GM12892 (cell line): ENCODE measurements around the gene BIN1.

Source experiments
- DNase-seq: peaks from one replicate; pipeline ENCODE4 v3.0.0; 2011; ENCODE audit not compliant: insufficient read length
- FAIRE-seq: peaks from 2 replicates; lab custom pipeline; 2011; peaks lifted over from hg19 to GRCh38; lab: Jason Lieb, UNC
- POLR2A ChIP-seq: IDR thresholded peaks from 2 replicates; pipeline ENCODE4 v1.6.1; 2011; ENCODE audit warnings: low read depth, low read length, control low read depth
- POLR2AphosphoS5 ChIP-seq: IDR thresholded peaks from 2 replicates; pipeline ENCODE4 v1.6.1; 2011; ENCODE audit warnings: low read depth, low read length, control low read depth
- TAF1 ChIP-seq: IDR thresholded peaks from 2 replicates; pipeline ENCODE4 v1.6.1; 2011; ENCODE audit warnings: low read depth, mild to moderate bottlenecking, control low read depth, low read length, borderline replicate concordance

The BIN1 gene

DNA sequence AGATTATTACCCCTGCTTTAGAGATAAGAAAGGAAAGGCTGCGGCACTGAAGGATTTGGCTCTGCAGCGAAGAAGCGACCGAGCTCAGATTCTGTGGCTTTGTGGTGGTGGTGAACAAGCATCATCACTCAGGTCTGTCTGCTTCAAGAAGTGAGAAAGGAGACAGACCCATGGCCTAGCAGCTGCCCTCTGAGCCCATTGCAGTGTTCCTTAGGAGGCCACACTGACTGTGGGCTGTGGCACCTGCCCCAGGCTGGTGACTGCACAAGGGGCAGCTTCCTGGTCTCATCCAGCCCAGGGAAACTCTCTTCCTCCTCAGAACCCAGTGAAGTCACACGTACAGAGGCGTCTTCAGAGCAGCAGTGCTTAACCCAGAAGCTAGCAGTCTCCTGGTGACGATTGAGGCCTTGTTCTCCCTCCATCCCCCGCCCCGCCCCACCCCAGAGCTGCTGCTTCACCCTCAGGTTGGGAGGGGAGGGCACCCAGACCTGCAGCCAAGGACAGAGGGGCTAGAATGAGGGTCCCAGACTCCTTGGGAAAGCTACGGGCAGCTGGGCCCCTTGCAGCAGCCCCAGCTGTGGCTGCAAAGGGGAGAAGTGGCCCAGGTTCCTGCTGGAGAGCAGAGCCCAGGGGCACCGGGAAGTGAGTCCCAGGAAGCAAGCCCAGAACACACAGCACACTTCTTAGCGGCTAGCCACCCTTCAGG lies 22.2 kb downstream of the BIN1 start:
- TF ChIP-seq TAF1 = no peak
- no peak for TF ChIP-seq POLR2A
- no peak for TF ChIP-seq POLR2AphosphoS5
- FAIRE-seq = peak; percentile 33
- no peak for DNase-seq

DNA sequence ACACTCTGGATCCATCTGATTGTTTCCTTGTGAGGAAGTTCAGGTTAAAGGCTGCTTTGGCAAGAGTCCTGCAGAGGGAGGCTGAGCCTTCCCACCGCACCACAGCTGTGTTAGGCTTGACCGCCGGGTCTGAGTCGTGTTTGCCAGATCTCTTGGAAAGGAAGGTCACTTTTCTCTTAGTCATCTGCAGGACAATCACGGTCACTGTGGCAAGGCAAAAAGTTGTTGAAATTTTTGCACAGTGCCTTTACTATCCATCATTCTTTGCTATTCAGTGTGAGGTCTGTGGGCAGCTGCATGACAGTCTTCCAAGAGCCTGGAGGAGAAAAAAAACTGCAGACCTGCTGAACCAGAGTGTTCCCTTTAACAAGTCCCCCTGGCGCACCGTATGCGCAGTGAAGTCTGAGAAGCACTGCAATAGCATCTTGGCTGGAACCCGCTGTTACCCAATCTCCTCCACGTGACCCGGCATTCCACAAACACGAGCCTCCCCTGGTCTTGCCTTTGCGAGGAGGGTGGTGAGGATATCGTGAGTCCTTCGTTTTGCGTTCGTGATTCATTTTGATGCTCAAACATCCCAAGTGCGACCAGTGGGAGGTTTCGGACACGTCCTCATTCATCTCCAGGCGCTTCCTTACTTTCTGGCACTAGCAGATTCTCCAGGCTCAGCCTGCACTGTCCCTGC lies 23.0 kb downstream of the BIN1 start:
- FAIRE-seq (no peak), DNase-seq (no peak)
- no peak for TF ChIP-seq TAF1
- TF ChIP-seq POLR2AphosphoS5 = no peak
- no peak for TF ChIP-seq POLR2A

DNA sequence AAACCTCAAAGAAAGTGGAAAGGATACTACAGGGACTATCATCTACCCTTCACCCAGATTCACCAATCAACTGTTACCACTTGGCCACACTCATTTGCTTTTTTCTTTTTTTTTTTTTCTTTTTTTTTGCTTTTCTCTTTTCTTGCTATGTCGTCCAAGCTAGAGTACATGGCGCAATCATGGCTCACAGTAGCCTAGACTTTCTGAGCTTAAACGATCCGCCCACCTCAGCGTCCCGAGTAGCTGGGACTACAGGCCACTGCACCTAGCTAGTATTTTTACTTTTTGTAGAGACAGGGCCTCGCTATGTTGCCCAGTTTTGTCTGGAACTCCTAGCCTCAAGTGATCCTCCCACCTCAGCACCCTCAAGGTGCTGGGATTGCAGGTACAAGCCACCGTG lies 24.0 kb downstream of the BIN1 start:
- no peak for DNase-seq
- TF ChIP-seq POLR2AphosphoS5 = no peak
- no peak for TF ChIP-seq TAF1
- no peak for TF ChIP-seq POLR2A
- no peak for FAIRE-seq

DNA sequence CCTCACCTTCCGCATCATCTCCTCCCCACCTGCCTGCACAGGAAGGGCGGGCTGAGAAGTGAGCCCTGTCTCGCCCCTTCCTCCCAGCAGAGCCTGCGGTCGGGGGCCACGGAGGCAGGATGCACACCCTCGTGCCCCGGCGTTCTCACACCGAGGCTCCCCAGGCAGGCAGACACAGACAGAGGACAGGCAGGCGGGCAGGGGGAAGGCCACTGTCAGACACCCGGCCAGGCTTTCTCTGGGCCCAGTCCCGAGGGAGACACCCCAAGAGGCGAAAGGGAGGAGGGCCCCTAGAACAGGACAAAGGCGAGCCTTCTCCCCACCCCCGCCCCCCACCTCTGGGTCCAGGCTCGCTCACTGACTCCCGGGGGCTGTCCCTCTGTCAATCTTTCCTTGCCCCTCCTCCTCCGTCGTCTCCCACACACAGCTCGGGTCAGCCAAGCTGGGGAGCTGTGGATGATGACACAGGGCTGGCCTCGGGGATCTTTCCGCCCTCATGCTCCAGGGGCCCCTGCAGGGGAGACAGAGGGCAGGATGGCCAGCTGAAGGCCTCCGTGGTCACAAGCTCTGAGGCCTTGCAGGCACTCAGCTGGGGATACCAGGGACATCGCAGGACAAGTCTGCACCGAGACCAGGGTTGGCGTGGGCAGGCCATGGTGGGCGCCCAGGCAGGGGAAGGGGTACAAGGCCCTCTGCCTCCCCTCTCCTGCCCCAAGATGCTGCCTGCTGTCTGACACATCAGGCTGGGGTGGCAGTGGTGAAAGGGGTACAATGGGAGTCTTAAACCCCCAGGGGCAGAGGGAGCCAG lies 24.9 kb downstream of the BIN1 start:
- DNase-seq (peak; percentile 71), FAIRE-seq (peak; percentile 88)
- TF ChIP-seq POLR2AphosphoS5 (no peak), TAF1 (no peak), POLR2A (no peak)

DNA sequence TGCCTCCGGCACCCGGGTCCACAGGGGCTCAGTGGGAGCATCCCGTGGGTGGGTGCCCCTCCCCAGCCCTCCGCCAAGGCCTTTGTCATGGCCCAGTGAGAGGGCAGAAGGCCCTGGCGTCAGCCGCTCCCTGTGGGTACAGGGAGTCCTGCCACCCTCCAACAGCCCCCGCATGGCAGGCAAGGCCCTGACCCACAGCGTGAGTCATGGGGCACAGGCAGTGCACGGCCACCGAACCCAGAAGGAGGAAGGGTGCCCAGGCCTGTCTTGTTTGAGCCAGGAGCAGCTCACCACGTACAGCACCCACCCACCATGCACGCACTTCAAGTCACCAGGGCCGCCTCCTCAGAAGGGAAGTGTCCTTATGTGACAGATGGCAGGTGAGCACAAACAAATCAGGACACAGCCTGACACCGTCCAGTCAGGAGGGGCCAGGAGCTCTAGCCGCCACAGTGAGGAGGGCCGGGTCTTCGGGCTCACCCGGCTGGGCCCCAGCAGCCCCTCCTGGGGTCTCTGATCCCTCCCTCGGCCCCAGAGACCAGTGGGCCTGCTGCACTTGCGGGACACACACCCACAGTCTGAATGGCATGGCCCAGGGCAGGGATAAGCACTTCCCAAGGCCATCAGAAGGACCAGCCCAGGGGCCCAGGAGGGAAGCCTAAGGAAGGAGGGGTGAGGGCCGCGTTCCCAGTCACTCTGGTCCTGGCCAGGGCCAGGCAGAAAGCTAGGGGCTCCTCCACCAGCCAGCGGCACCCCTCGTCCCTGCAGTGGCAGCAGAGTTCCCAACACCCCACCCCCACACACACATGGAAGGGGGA lies 25.8 kb downstream of the BIN1 start:
- TF ChIP-seq POLR2A (no peak), TAF1 (no peak), POLR2AphosphoS5 (no peak)
- DNase-seq = no peak
- peak; percentile 81 for FAIRE-seq

DNA sequence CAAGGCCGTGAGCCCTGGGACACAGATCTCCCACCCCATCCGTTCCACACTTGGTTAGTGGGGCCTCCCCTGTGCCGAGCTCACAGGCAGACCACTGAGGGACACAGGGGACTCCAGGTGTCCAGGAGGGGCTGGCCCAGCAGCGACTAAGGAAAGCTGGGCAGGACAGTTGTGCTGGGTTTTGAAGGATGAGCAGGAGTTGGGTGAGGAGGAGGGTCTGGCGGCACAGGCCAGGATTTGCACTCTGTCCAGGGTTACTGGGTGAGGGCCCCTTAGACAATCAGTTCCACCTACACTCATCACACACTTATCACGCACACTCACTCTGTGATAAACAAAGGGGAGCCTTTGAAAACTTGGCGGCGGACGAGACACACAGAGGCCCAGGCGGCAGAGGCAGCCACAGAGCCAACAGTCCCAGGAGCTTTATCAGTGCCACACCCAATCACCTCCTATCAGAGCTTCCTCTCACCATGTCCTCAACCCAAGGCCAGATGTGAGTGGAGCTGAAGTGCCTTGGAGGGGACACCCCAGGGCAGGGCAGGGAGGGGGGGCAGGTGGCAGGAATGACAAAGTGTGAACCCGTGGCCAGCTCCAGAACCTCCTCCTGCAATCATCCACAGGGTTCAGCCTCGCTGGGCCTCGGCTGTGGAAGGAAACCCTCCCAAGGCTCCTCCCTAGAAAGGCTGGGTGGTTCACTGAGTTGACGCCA lies 26.6 kb downstream of the BIN1 start:
- FAIRE-seq (no peak), DNase-seq (no peak)
- TF ChIP-seq POLR2A (no peak), TAF1 (no peak), POLR2AphosphoS5 (no peak)

DNA sequence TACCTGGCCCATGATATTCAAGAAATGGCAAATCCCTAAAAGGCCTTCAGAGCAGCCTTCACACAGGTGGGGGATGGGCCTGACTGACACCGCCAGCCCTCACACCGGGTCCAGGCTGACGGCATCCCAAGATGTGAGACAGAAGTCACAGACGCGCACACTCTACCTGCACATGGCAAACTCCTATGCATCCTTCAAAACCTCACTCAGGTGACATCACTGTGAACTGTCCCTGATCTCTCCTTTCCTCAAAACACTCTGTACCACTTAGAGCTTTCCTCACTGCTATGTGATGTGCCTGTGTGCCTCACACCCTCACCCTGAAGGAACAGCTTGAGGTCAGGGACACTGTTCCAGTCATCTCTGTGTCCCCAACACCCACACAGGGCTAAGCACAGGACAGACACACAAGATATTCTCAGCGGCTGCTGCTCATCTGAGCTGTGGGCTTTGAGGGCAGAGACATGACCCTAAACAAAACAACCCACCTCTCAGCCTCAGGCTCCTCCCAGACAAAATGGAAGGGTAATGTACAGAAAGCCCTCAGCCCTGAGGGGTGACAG lies 27.5 kb downstream of the BIN1 start:
- no peak for FAIRE-seq
- DNase-seq = no peak
- TF ChIP-seq POLR2AphosphoS5 (no peak), POLR2A (no peak), TAF1 (no peak)

DNA sequence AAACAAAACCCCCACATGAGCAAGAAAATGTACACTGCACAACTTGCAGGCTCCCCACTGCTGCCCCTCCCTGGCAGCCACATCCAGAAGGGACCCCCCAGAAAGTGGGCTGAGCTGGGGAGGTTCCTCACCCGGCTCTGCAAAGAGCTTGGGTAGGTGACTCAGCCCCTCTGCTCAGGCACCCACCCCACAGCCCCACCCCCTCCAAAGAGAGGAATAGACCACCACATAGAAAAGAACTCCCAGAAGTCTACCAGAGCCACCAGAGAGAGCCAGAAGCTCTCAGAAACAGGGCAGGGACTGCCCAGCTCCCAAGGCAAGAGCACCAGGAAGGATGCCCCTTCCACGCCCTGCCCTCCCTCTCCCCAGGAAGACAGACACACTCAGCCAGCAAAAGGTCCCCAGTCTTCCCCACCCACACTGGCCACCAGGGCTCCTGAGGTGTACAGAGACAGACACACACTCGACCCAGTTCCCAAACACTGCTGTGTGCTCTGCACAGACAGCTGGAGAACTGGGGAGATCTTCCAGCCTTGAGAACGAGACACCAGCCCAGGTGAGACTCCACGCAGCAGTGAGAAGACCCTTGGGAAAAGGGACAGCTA lies 28.2 kb downstream of the BIN1 start:
- TF ChIP-seq POLR2AphosphoS5 (no peak), TAF1 (no peak), POLR2A (no peak)
- no peak for DNase-seq
- FAIRE-seq = no peak

DNA sequence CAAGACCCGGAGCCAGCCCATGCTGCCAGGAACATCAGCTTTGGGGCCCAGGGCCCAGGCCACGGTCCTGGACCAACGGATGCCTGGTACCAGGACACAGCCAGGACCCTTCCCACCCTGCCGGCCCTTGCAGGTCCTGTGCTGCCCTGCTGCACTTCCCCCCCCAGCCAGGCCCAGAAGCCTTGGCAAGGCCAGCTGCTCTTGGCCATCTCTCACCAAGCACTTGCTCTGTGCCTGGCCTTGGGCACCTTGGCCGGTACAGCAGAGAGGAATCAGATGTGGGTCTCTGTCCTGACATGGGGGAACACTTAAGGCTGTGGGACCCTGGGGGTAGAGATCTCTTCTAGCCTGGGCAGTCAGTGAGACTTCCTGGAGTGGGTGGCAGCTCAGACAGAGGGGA lies 28.9 kb downstream of the BIN1 start:
- FAIRE-seq (no peak), DNase-seq (no peak)
- TF ChIP-seq TAF1 (no peak), POLR2AphosphoS5 (no peak), POLR2A (no peak)
